Body of pancreas (tissue), 4 donors: ENCODE measurements around the gene CLSTN2. TPM values are rescaled to one million over a fixed set of nuclear protein-coding genes. Genes with fewer than 3 reads are reported as not detected.

ENCODE experiments used
- ATAC-seq: fragments of 150-250 bp; one replicate; pipeline ENCODE4 v1.9.1; 2016
- DNase-seq, 4 donors: peaks; one replicate each; pipeline ENCODE4 v3.0.0-alpha.2; 2019
- H3K27ac ChIP-seq, 4 donors: fragments of 200-600 bp; sonication (generic); 1 replicate in 3 of 4; 2 replicates in 1 of 4; pipeline versions ENCODE4 v1.5.1 to v1.6.1; 2016 to 2019; ENCODE audit warnings: mild to moderate bottlenecking in 1 of 4, mixed read lengths in 1 of 4, moderate library complexity in 1 of 4
- H3K27me3 ChIP-seq, 2 donors: fragments of 200-600 bp; sonication (generic); one replicate each; pipeline ENCODE4 v1.6.0; 2016; ENCODE audit warnings: mild to moderate bottlenecking in 1 of 2
- H3K36me3 ChIP-seq, 2 donors: fragments of 200-600 bp; sonication (generic); replicated peaks in 1 of 2; 2 replicates each; pipeline ENCODE4 v1.5.1; 2016; ENCODE audit warnings: low read depth in 2 of 2; ENCODE audit not compliant: insufficient read depth in 1 of 2
- H3K4me1 ChIP-seq: fragments of 200-600 bp; sonication (generic); one replicate; pipeline ENCODE4 v1.6.0; 2016
- H3K4me3 ChIP-seq, 2 donors: fragments of 200-600 bp; sonication (generic); 1 replicate in 1 of 2; 2 replicates in 1 of 2; pipeline ENCODE4 v1.5.1; 2016 to 2019
- H3K9me3 ChIP-seq, 3 donors: fragments of 200-600 bp; sonication (generic); 1 replicate in 2 of 3; 2 replicates in 1 of 3; pipeline ENCODE4 v1.5.1; 2016
- POLR2A ChIP-seq, 3 donors: fragments of 450-650 bp; IDR thresholded peaks; one replicate each; pipeline ENCODE4 v1.6.1; 2016; ENCODE audit warnings: antibody characterized with exemption in 3 of 3, mild to moderate bottlenecking in 2 of 3
- WGBS, 2 donors: methylation state at CpG; one replicate each; pipeline ENCODE4 v1.1.5; 2017; 5-methylcytosine and 5-hydroxymethylcytosine counted together
- intact Hi-C: fragments of 100-400 bp; cut with DNase I; formaldehyde crosslinking; loops from one replicate; pipeline ENCODE4 v1.15.1; 2023
- total RNA-seq, 2 donors: library from RNA; depleted of rRNA; stranded (reverse); fragments of >200 nt; gene quantifications; one replicate each; pipeline ENCODE4 v1.1.0, GENCODE V29; 2016
- TF ChIP-seq, protein P1 (sequence below), 7 experiments: fragments of 450-650 bp in 4 of 7; fragments of 200-600 bp in 3 of 7; sonication (generic) in 3 of 7; IDR thresholded peaks; one replicate each; pipeline ENCODE4 v1.5.1; 2016 to 2019; ENCODE audit warnings: antibody characterized with exemption in 7 of 7

The CLSTN2 gene
- total RNA-seq, 2 donors from 2014 or later: 14.5 to 14.8 TPM

DNA sequence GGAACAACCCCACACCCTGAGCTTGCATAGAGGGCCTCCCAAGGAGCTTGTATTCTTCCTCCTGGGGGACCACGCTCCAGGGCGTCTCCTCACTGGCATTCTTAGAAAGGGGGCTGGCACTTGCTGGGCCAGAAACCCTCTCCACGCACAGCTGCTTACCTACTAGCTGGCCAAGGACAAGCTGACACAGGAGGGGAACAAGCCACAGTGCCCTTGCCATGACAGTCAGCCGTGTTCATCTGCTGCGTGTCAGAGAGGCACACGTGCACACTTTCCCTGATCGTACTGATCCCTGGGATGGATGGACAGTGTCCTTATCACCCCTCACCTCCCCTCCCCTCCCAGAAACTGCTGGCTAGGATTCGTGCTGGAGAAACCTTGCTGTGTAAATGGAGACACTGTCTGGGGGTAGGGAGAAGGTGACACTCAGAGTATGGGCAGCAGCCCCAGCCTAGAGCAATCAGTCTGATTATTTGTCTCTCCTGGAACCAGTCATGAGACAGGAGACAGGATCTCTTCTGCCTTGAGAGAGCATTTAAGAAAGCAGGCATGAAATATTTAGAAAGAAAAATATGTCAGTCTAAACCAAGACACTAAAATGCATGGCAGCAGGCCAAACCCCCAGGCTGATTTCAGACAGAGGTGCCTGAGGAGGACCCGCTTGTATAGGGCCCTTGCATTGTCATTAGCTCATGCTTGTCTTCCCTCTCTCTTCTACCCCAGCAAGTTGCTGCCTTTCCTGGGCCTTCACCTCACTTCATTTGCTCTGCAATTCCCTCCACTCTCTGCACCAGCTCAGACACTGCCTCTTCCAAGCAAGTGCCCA is 431.1 kb downstream of the CLSTN2 start:
- TF ChIP-seq, protein P1, sequence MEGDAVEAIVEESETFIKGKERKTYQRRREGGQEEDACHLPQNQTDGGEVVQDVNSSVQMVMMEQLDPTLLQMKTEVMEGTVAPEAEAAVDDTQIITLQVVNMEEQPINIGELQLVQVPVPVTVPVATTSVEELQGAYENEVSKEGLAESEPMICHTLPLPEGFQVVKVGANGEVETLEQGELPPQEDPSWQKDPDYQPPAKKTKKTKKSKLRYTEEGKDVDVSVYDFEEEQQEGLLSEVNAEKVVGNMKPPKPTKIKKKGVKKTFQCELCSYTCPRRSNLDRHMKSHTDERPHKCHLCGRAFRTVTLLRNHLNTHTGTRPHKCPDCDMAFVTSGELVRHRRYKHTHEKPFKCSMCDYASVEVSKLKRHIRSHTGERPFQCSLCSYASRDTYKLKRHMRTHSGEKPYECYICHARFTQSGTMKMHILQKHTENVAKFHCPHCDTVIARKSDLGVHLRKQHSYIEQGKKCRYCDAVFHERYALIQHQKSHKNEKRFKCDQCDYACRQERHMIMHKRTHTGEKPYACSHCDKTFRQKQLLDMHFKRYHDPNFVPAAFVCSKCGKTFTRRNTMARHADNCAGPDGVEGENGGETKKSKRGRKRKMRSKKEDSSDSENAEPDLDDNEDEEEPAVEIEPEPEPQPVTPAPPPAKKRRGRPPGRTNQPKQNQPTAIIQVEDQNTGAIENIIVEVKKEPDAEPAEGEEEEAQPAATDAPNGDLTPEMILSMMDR (IDR thresholded peaks at IDR 0.05): no peak
- no peak for TF ChIP-seq POLR2A (IDR thresholded peaks at IDR 0.05)
- no peaks in the 10 kb centered on the region for H3K4me1 ChIP-seq
- 71 to 76% methylated on average over 8 to 9 of the region's 9 CpGs for WGBS, 2 donors
- ATAC-seq (no peak), DNase-seq (no peak)
- H3K36me3 ChIP-seq: no peaks in the 10 kb centered on the region
- H3K4me3 ChIP-seq: no peak overlapping the region
- intact Hi-C loops: no loop called here
- H3K27me3 ChIP-seq: no peaks in the 10 kb centered on the region
- H3K9me3 ChIP-seq: no peaks in the 10 kb centered on the region
- no peak overlapping the region for H3K27ac ChIP-seq

DNA sequence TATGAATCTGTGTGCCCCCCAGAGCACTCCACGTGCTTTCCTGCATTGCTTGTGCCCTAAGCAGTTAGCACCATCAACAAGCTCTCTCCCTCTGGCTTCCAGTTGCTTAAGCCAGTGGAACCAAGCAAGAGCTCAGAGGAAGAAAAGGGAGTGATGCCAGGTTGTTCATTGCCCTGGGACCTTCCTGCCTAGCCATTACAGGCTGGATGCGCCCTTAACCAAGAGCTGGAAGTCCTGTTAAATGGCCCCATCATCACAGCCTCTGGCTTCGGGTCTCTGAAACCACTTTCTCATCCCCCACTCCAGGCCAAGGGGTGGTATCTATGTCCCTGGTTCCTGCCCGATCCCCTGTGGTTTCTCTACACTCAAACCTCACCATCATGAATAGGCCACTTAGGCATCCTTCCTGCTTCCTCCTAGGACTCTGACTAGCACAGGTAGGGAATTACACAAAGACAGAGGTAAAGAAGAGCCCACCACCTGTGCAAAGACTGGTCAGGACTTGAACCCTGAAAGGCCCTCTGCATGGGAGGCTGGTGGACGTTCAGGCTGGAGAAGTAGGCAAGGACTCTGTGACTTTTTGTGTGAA is 433.3 kb downstream of the CLSTN2 start:
- Histone ChIP-seq H3K36me3 (no peaks in the 10 kb centered on the region), H3K27ac (no peak overlapping the region), H3K4me3 (no peak overlapping the region), H3K4me1 (no peaks in the 10 kb centered on the region), H3K27me3 (no peaks in the 10 kb centered on the region), H3K9me3 (no peaks in the 10 kb centered on the region)
- 71 to 72% methylated on average over 5 of the region's 5 CpGs for WGBS, 2 donors
- intact Hi-C loops: no loop called here
- DNase-seq (no peak), ATAC-seq (no peak)
- TF ChIP-seq, protein P1 (IDR thresholded peaks at IDR 0.05): no peak
- no peak for TF ChIP-seq POLR2A (IDR thresholded peaks at IDR 0.05)

DNA sequence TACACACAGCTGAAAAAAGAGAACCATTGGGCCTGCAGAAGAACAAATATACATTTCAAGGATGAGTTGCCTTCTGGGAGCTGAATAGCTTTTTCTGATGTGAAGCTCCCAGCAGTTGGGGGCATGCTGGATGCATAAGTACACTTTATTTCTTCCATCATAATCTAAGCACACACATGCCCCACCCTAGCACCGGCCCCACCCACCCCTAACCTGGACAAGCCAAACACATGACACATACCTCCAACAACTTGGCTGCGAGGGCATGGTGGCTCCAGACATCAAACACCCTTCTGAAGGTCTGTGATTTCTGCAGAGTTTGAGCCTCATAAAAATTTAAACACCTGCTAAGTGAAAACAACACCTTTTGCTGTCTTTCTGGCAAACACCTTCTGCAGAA is 435.7 kb downstream of the CLSTN2 start:
- no peak for ATAC-seq
- Histone ChIP-seq H3K36me3 (no peaks in the 10 kb centered on the region), H3K9me3 (no peaks in the 10 kb centered on the region), H3K4me1 (no peaks in the 10 kb centered on the region), H3K4me3 (no peak overlapping the region), H3K27me3 (no peaks in the 10 kb centered on the region), H3K27ac (no peak overlapping the region)
- 31 to 35% methylated on average over 2 of the region's 2 CpGs for WGBS, 2 donors
- DNase-seq: no peak
- intact Hi-C loops: no loop called here
- TF ChIP-seq, protein P1 (IDR thresholded peaks at IDR 0.05): no peak
- no peak for TF ChIP-seq POLR2A (IDR thresholded peaks at IDR 0.05)

DNA sequence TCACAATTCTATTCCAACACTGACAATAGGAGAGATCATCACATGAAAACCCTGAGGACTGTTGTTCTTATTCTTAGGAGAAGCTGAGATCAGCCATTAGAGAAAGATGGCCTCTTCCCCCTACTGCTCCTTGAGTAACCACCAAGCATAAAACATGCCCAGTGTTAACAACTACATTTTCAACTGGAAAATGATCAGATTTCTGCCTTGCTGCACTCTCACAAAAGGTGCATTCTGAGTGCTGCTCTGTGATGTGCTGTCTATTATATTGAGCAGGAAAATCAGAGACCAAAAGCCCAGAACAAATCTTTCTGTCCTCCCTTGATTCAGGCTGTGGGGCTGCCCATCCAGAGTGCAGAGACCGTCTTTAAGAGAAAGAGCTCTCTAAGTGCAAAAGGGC is 438.2 kb downstream of the CLSTN2 start:
- Histone ChIP-seq H3K4me3 (no peak overlapping the region), H3K9me3 (no peaks in the 10 kb centered on the region), H3K27ac (no peak overlapping the region), H3K4me1 (no peaks in the 10 kb centered on the region), H3K36me3 (no peaks in the 10 kb centered on the region), H3K27me3 (no peaks in the 10 kb centered on the region)
- intact Hi-C loops: no loop called here
- DNase-seq (no peak), ATAC-seq (no peak)
- WGBS, 2 donors: 74 to 75% methylated on average over 1 of the region's 1 CpG
- TF ChIP-seq POLR2A (IDR thresholded peaks at IDR 0.05): no peak
- TF ChIP-seq, protein P1 (IDR thresholded peaks at IDR 0.05): no peak
